Liver (tissue), 3 donors: Measurements from ENCODE around the gene HDLBP.

Source experiments
- CTCF ChIP-seq: fragments of 150-350 bp; IDR thresholded peaks from 2 replicates; pipeline ENCODE4 v1.5.1; 2017; ENCODE audit warnings: improper control_type of control experiment, low read depth, low read length; ENCODE audit not compliant: missing input control
- GABPA ChIP-seq, 2 donors: IDR thresholded peaks in 1 of 2; conservative IDR thresholded peaks in 1 of 2; 2 replicates each; pipeline ENCODE4 v1.6.1; 2016; ENCODE audit warnings: antibody characterized with exemption in 2 of 2, mild to moderate bottlenecking in 1 of 2, moderate library complexity in 1 of 2
- HNF4A ChIP-seq, 2 donors: conservative IDR thresholded peaks; 2 replicates each; pipeline ENCODE4 v1.6.1; 2016; ENCODE audit warnings: antibody characterized with exemption in 2 of 2, mild to moderate bottlenecking in 2 of 2
- JUND ChIP-seq, 2 donors: IDR thresholded peaks; 2 replicates each; pipeline ENCODE4 v1.6.1; 2016; ENCODE audit warnings: antibody characterized with exemption in 2 of 2
- REST ChIP-seq: IDR thresholded peaks from 2 replicates; pipeline ENCODE4 v1.6.1; 2016; ENCODE audit warnings: antibody characterized with exemption, mild to moderate bottlenecking
- donor health status: healthy.
- donor health status: healthy.

GRCh38 chr2:241228860-241229516, 86.5 kb downstream of the HDLBP start:
- no peak for TF ChIP-seq REST
- TF ChIP-seq CTCF, result no peak
- TF ChIP-seq HNF4A (conservative IDR thresholded peaks at IDR 0.05), result no peak
- TF ChIP-seq JUND (IDR thresholded peaks at IDR 0.05), result no peak
- no peak for TF ChIP-seq GABPA (IDR thresholded peaks at IDR 0.05 in 1 of 2, conservative IDR thresholded peaks at IDR 0.05 in 1 of 2)
